GM12878 (cell line): Measurements from ENCODE around the gene EDNRA. TPM values are rescaled to one million over a fixed set of nuclear protein-coding genes. Genes with fewer than 3 reads are reported as not detected.

Source experiments
- ATAC-seq: fragments of 200-7000 bp; cut with Tn5 transposase; 3 replicates; pipeline ENCODE4 v1.9.1; 2020; ENCODE audit warnings: mild to moderate bottlenecking, moderate library complexity
- BruUV-seq: library from RNA; stranded (reverse); fragments of 400-500 nt; replicated peaks from 2 replicates; lab custom pipeline; 2021; lab: Mats Ljungman, UMichigan
- CTCF ChIA-PET: fragments of 300-600 bp; sonication (Branson Sonifier 250); formaldehyde crosslinking; extraction: SDS; loops from one replicate; lab custom pipeline; 2021; ENCODE audit warnings: inconsistent platforms; lab: Yijun Ruan, JAX
- POLR2A ChIA-PET: fragments of 350-600 bp; formaldehyde crosslinking; extraction: SDS; loops from one replicate; lab custom pipeline; 2021; ENCODE audit warnings: inconsistent platforms; lab: Charles Lee
- RAD21 ChIA-PET: fragments of 300-600 bp; sonication (Branson Sonifier 250); formaldehyde crosslinking; loops from one replicate; lab custom pipeline; 2023; ENCODE audit warnings: antibody characterized with exemption; ENCODE audit not compliant: unreplicated experiment; lab: Charles Lee
- SMC1A ChIA-PET: fragments of 300-600 bp; sonication (Branson Sonifier 250); formaldehyde crosslinking; loops from one replicate; lab custom pipeline; 2023; ENCODE audit not compliant: unreplicated experiment, uncharacterized antibody; lab: Charles Lee
- DNase-seq: peaks from one replicate; pipeline ENCODE4 v3.0.0-alpha.2; 2011; ENCODE audit warnings: low read depth, low spot score
- FAIRE-seq: peaks from 3 replicates; lab custom pipeline; 2011; peaks lifted over from hg19 to GRCh38; lab: Jason Lieb, UNC
- H2AFZ ChIP-seq: 2 replicates; pipeline ENCODE4 v1.6.0; 2011; ENCODE audit warnings: low read depth, low read length, control low read depth; ENCODE audit not compliant: control insufficient read depth
- H3K27ac ChIP-seq: 2 replicates; pipeline ENCODE4 v1.5.1; 2011; ENCODE audit warnings: control low read depth; ENCODE audit not compliant: control insufficient read depth, insufficient read depth
- H3K27me3 ChIP-seq, 2 experiments: replicated peaks in 1 of 2; 2 replicates each; pipeline versions ENCODE4 v1.6.0 to v1.6.1; 2011; ENCODE audit warnings: low read length in 1 of 2; ENCODE audit not compliant: control insufficient read depth in 2 of 2, insufficient read depth in 2 of 2
- H3K36me3 ChIP-seq, 2 experiments: 2 replicates each; pipeline ENCODE4 v1.5.1; 2011; ENCODE audit warnings: low read length in 1 of 2; ENCODE audit not compliant: control insufficient read depth in 2 of 2, insufficient read depth in 2 of 2
- H3K4me1 ChIP-seq: 2 replicates; pipeline ENCODE4 v1.6.1; 2011; ENCODE audit warnings: mild to moderate bottlenecking, low read length, moderate library complexity, mixed read lengths; ENCODE audit not compliant: control insufficient read depth, insufficient read depth
- H3K4me2 ChIP-seq: 2 replicates; pipeline ENCODE4 v1.6.0; 2011; ENCODE audit warnings: control low read depth; ENCODE audit not compliant: control insufficient read depth, insufficient read depth
- H3K4me3 ChIP-seq: fragments of 200-600 bp; sonication (generic); 2 replicates; pipeline ENCODE4 v1.5.1; 2016
- H3K79me2 ChIP-seq: 2 replicates; pipeline ENCODE4 v1.6.0; 2011; ENCODE audit warnings: low read length; ENCODE audit not compliant: control insufficient read depth, insufficient read depth
- H3K9ac ChIP-seq: 2 replicates; pipeline ENCODE4 v1.8.0; 2011; ENCODE audit warnings: low read length, control low read depth, mixed read lengths; ENCODE audit not compliant: control insufficient read depth, insufficient read depth
- H3K9me3 ChIP-seq: replicated peaks from 3 replicates; pipeline ENCODE4 v1.5.1; 2011; ENCODE audit warnings: mild to moderate bottlenecking, low read length; ENCODE audit not compliant: control insufficient read depth, insufficient read depth
- H4K20me1 ChIP-seq: 2 replicates; pipeline ENCODE4 v1.6.0; 2011; ENCODE audit not compliant: control insufficient read depth, insufficient read depth
- BHLHE40 ChIP-seq, 2 experiments: fragments of 450-650 bp in 1 of 2; IDR thresholded peaks; 2 replicates each; pipeline ENCODE4 v1.6.1; 2011 to 2017; ENCODE audit warnings: low read depth in 2 of 2, borderline replicate concordance in 1 of 2, improper control_type of control experiment in 1 of 2, low read length in 1 of 2, mild to moderate bottlenecking in 1 of 2
- CBX5 ChIP-seq: sonication (generic); IDR thresholded peaks from 2 replicates; pipeline ENCODE4 v1.6.1; 2016; ENCODE audit warnings: low read depth, moderate library complexity, mild to moderate bottlenecking, inconsistent platforms
- FOXM1 ChIP-seq: IDR thresholded peaks from 2 replicates; pipeline ENCODE4 v1.6.1; 2012; ENCODE audit warnings: low read depth, mild to moderate bottlenecking, inconsistent platforms, low read length, moderate library complexity
- IKZF2 ChIP-seq, 2 experiments: fragments of 450-650 bp; IDR thresholded peaks; 2 replicates each; pipeline ENCODE4 v1.6.1; 2017; ENCODE audit warnings: mild to moderate bottlenecking in 2 of 2, moderate library complexity in 2 of 2
- JUND ChIP-seq: IDR thresholded peaks from 2 replicates; pipeline ENCODE4 v1.6.1; 2012; ENCODE audit warnings: low read depth, mild to moderate bottlenecking, low read length, improper control_type of control experiment, moderate library complexity
- MEF2A ChIP-seq: IDR thresholded peaks from 2 replicates; pipeline ENCODE4 v1.6.1; 2011; ENCODE audit warnings: low read depth, mild to moderate bottlenecking, low read length, moderate library complexity; ENCODE audit not compliant: insufficient read depth
- MTA3 ChIP-seq: IDR thresholded peaks from 2 replicates; pipeline ENCODE4 v1.6.1; 2012; ENCODE audit warnings: low read length, inconsistent platforms, borderline replicate concordance
- RBBP5 ChIP-seq: fragments of 200-600 bp; sonication (generic); conservative IDR thresholded peaks from 2 replicates; pipeline ENCODE4 v1.6.1; 2016
- YY1 ChIP-seq: IDR thresholded peaks from 2 replicates; pipeline ENCODE4 v1.6.1; 2011; ENCODE audit warnings: low read depth, mild to moderate bottlenecking, low read length
- WGBS: methylation state at CpG from one replicate; pipeline ENCODE4 v1.1.6; 2016; ENCODE audit warnings: low lambda C conversion rate; ENCODE audit not compliant: insufficient replicate concordance, insufficient coverage; ENCODE audit errors: missing lambda C conversion rate; 5-methylcytosine and 5-hydroxymethylcytosine counted together
- in situ Hi-C: fragments of 300-500 bp; cut with MboI; formaldehyde crosslinking; loops from 9 replicates; pipeline ENCODE4 v1.14.3; 2018; ENCODE audit warnings: mixed read lengths
- intact Hi-C: fragments of 100-400 bp; cut with micrococcal nuclease; formaldehyde crosslinking; loops from one replicate; pipeline ENCODE4 v1.14.2; 2022; ENCODE audit not compliant: unreplicated experiment
- polyA plus RNA-seq, 11 experiments: library from polyadenylated mRNA; depleted of rRNA in 4 of 11; unstranded in 6 of 11; stranded (reverse) in 5 of 11; fragments of >200 nt; fragmentation: Nextera tagmentation in 4 of 11; fragmentation: Illumina TruSeq in 1 of 11; extraction: Ambion mirVana in 4 of 11; extraction: Trizol in 1 of 11; gene quantifications; 1 replicate in 1 of 11; 2 replicates in 10 of 11; pipeline versions ENCODE4 v1.2.1 to v1.2.3, GENCODE V29; 2011 to 2016; ENCODE audit warnings: inconsistent platforms in 2 of 11, missing spikeins in 2 of 11, low read depth in 1 of 11
- total RNA-seq, 4 experiments: library from RNA; depleted of rRNA in 3 of 4; stranded (reverse); fragments of >200 nt in 3 of 4; fragmentation: Illumina TruSeq in 1 of 4; extraction: Trizol in 1 of 4; gene quantifications; 2 replicates each; pipeline versions ENCODE4 v1.2.1 to v1.2.3, GENCODE V29; 2013 to 2021
- TF ChIP-seq, protein P1 (sequence below): fragments of 450-650 bp; IDR thresholded peaks from 2 replicates; pipeline ENCODE4 v1.6.1; 2014; ENCODE audit warnings: mild to moderate bottlenecking
- TF ChIP-seq, protein P2 (sequence below): fragments of 150-350 bp; IDR thresholded peaks from 2 replicates; pipeline ENCODE4 v1.6.1; 2016; ENCODE audit warnings: low read depth, low read length

EDNRA gene
- total and polyA plus RNA-seq, 10 of the 15 experiments (the other 5 are each of a cell fraction or from before 2014, with no cell fraction given) = 0.01 to 0.32 (median 0.13) TPM

DNA sequence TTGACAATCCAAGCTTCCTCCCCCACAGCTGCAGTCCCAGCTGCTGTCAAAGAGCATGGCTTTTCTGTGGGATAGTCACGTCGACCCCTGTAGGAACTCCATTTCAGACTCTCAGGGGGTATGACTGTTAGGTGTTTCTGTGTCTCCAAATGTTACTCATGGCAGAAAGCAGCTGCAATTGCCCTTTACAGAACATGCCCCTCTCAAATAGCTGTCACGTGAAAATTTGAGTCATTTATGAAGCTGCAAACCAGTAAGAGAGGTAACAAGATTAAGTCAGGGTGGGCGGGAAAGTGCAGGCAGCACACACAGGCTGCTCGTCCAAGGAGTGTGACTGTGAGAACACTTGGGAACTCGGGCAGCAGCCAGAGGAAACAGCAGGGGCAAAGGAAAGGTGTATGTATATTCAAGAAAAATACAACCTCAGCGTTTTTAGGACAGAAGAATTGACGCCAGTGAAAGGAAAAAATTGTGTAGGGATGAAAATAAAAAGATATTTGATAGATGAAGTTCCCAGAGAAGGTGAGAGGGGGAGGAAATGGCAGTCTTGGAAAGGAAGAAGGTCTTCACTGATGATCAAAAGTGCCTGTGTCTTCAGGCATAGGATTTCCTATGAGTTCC, 69.8 kb downstream of the EDNRA start (continued):
- TF ChIP-seq, protein P1, sequence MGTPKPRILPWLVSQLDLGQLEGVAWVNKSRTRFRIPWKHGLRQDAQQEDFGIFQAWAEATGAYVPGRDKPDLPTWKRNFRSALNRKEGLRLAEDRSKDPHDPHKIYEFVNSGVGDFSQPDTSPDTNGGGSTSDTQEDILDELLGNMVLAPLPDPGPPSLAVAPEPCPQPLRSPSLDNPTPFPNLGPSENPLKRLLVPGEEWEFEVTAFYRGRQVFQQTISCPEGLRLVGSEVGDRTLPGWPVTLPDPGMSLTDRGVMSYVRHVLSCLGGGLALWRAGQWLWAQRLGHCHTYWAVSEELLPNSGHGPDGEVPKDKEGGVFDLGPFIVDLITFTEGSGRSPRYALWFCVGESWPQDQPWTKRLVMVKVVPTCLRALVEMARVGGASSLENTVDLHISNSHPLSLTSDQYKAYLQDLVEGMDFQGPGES = no peak
- TF ChIP-seq IKZF2 (IDR thresholded peaks at IDR 0.05) (no peak), CBX5 (peak; percentile 93), FOXM1 (peak; percentile 70; the same call in 1 of the 2 replicates), YY1 (no peak), MTA3 (0 out of 2 replicates have a peak, but pooled peaks have one; percentile 38), MEF2A (0 out of 2 replicates have a peak, but pooled peaks have one; percentile 55)

DNA sequence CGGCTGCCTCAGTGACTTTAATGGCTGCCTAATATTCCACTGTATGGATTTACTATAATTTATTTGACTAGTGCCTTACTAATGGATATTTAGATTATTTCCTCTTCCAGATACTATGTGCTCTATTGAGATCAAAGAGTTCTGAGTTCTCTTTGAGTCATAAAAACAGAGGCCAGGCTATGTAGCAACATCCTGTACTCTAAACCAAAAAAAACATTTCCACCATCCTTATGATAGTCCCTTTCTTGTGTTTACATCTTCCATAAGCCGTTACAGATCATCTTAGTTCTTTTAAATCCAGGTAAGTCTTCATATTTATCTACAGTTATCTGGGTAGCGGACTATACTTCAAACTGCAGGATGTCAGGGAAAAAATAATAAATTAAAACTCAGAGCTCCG, 79.7 kb downstream of the EDNRA start:
- intact Hi-C loops (no loop called here), in situ Hi-C loops (no loop called here)
- Histone ChIP-seq H3K4me1 (no peaks in the 10 kb centered on the region), H3K9ac (no peak overlapping the region), H4K20me1 (no peaks in the 10 kb centered on the region)
- ChIA-PET RAD21 (no interaction called here), SMC1A (no interaction called here)
- no TSS peak for BruUV-seq
- TF ChIP-seq, protein P2, sequence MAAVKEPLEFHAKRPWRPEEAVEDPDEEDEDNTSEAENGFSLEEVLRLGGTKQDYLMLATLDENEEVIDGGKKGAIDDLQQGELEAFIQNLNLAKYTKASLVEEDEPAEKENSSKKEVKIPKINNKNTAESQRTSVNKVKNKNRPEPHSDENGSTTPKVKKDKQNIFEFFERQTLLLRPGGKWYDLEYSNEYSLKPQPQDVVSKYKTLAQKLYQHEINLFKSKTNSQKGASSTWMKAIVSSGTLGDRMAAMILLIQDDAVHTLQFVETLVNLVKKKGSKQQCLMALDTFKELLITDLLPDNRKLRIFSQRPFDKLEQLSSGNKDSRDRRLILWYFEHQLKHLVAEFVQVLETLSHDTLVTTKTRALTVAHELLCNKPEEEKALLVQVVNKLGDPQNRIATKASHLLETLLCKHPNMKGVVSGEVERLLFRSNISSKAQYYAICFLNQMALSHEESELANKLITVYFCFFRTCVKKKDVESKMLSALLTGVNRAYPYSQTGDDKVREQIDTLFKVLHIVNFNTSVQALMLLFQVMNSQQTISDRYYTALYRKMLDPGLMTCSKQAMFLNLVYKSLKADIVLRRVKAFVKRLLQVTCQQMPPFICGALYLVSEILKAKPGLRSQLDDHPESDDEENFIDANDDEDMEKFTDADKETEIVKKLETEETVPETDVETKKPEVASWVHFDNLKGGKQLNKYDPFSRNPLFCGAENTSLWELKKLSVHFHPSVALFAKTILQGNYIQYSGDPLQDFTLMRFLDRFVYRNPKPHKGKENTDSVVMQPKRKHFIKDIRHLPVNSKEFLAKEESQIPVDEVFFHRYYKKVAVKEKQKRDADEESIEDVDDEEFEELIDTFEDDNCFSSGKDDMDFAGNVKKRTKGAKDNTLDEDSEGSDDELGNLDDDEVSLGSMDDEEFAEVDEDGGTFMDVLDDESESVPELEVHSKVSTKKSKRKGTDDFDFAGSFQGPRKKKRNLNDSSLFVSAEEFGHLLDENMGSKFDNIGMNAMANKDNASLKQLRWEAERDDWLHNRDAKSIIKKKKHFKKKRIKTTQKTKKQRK = no peak
- TF ChIP-seq RBBP5 (no peak), JUND (no peak), BHLHE40 (IDR thresholded peaks at IDR 0.05; ENCODE audit: borderline replicate concordance in 1 of 2, low read depth in 2 of 2, low read length in 1 of 2) (no peak)
- TF ChIP-seq, all 136 proteins: peak for 0
- DNase-seq = no peak
- no peak for ATAC-seq
- Histone ChIP-seq H3K79me2 (no peaks in the 10 kb centered on the region), H3K9me3 (no peaks in the 10 kb centered on the region), H3K4me3 (no peak overlapping the region), H3K27me3 (no peaks in the 10 kb centered on the region), H3K4me2 (no peak overlapping the region), H3K27ac (no peak overlapping the region), H3K36me3 (no peaks in the 10 kb centered on the region), H2AFZ (no peak overlapping the region)
- 59% methylated on average over 4 of the region's 4 CpGs for WGBS
- no peak for FAIRE-seq
- CTCF ChIA-PET = no interaction called here
- POLR2A ChIA-PET = no interaction called here
